Heart left ventricle (tissue), 16 donors: ENCODE results near the gene PPT1. TPM values are rescaled to one million over a fixed set of nuclear protein-coding genes. Genes with fewer than 3 reads are reported as not detected.
"Not testable (repeated sequence)": the region's sequence is repeated elsewhere in the genome, so short reads cannot be mapped to it uniquely, and the experiment has no call there.

Experiments
- ATAC-seq, 4 donors: fragments of 200-7000 bp; cut with Tn5 transposase; one replicate each; pipeline ENCODE4 v1.9.1; 2020 to 2022; ENCODE audit warnings: moderate library complexity in 4 of 4, mild to moderate bottlenecking in 3 of 4, moderate number of reproducible peaks in 1 of 4
- DNase-seq, 5 donors: peaks; one replicate each; pipeline ENCODE4 v3.0.0-alpha.2; 2020
- H3K27ac ChIP-seq, 12 donors: fragments of 200-600 bp; sonication (generic) in 4 of 12; one replicate each; pipeline versions ENCODE4 v1.5.0 to v1.8.0; 2016 to 2022; ENCODE audit warnings: mild to moderate bottlenecking in 2 of 12
- H3K27me3 ChIP-seq, 9 donors: fragments of 200-600 bp; sonication (generic) in 2 of 9; one replicate each; pipeline versions ENCODE4 v1.5.1 to v1.8.0; 2016 to 2022; ENCODE audit warnings: mild to moderate bottlenecking in 3 of 9
- H3K36me3 ChIP-seq, 9 donors: fragments of 200-600 bp; sonication (generic) in 2 of 9; one replicate each; pipeline versions ENCODE4 v1.5.0 to v1.8.0; 2018 to 2022; ENCODE audit warnings: mild to moderate bottlenecking in 2 of 9
- H3K4me1 ChIP-seq, 12 donors: fragments of 200-600 bp; sonication (generic) in 4 of 12; one replicate each; pipeline versions ENCODE4 v1.5.0 to v1.8.0; 2016 to 2022; ENCODE audit warnings: mild to moderate bottlenecking in 3 of 12
- H3K4me3 ChIP-seq, 12 donors: fragments of 200-600 bp; sonication (generic) in 4 of 12; one replicate each; pipeline versions ENCODE4 v1.5.0 to v1.8.0; 2017 to 2022; ENCODE audit warnings: mild to moderate bottlenecking in 9 of 12, moderate library complexity in 4 of 12
- H3K9me3 ChIP-seq, 12 donors: fragments of 200-600 bp; sonication (generic) in 4 of 12; one replicate each; pipeline versions ENCODE4 v1.5.0 to v1.8.0; 2016 to 2022; ENCODE audit warnings: mild to moderate bottlenecking in 1 of 12
- CTCF ChIP-seq, 12 donors: fragments of 200-600 bp; sonication (generic) in 4 of 12; IDR thresholded peaks; one replicate each; pipeline versions ENCODE4 v1.5.0 to v1.8.0; 2018 to 2022; ENCODE audit warnings: antibody characterized with exemption in 12 of 12, mild to moderate bottlenecking in 5 of 12
- POLR2A ChIP-seq, 2 donors: fragments of 450-650 bp; IDR thresholded peaks; one replicate each; pipeline ENCODE4 v1.6.1; 2017; ENCODE audit warnings: antibody characterized with exemption in 2 of 2, mild to moderate bottlenecking in 2 of 2, moderate library complexity in 2 of 2
- WGBS, 4 donors: extraction: QIAGEN DNeasy Blood & Tissue Kit in 2 of 4; methylation state at CpG; one replicate each; pipeline versions ENCODE4 v1.1.5 to v1.1.7; 2013 to 2018; 5-methylcytosine and 5-hydroxymethylcytosine counted together
- intact Hi-C, 10 donors: fragments of 100-400 bp; cut with DNase I; formaldehyde crosslinking; loops; one replicate each; pipeline versions ENCODE4 v1.11.1 to v1.14.2; 2022
- polyA plus RNA-seq, 2 donors: library from polyadenylated mRNA; stranded (reverse); fragments of 200-250 nt; gene quantifications; one replicate each; pipeline ENCODE4 v1.2.3, GENCODE V29; 2013
- total RNA-seq, 9 donors: library from RNA; depleted of rRNA in 2 of 9; stranded (reverse); fragments of >200 nt in 2 of 9; fragmentation: NEBNext Ultra II Directional in 3 of 9; extraction: Animal tissue kit (Norgen Biotek cat#: 25700) in 3 of 9; gene quantifications; one replicate each; pipeline versions ENCODE4 v1.1.0 to v1.2.4, GENCODE V29; 2016 to 2023
- donor health status: ischemic (EF 13 %, LVEDD 7.1; RV severe dilation, severe dysfunction).
- donor health status: healthy with polysubstance abuse.
- donor health status: DM: no; HTN: yes; CAD: no.
- donor health status: DM: no; HTN: no; CAD: no.
- donor health status: ischemic (EF 25% LVEDD 6.9; RV normal size, moderate dysfunction).
- donor health status: ischemic (EF 25% LVEDD 5.7; RV mildly dilated, moderate dysfunction).
- donor health status: healthy.
- donor health status: DM: yes; HTN: yes; CAD: no.
- donor health status: ischemic (EF 35%, LVEDD 5.7; RV mildly dilated, moderate dysfunction).
- donor health status: nonischemic (EF 11% LVEDD 7.7; RV severe dilation, severe dysfunction).
- donor health status: DM: yes; HTN: yes; CAD: no.
- donor health status: PGD.
- donor health status: ischemic (EF 29% LVEDD 5.4; RV normal size, mild dysfunction).
- donor health status: nonischemic (EF 23%, LVEDD 6.1; RV moderate dilation, normal function).

The PPT1 gene
- total and polyA plus RNA-seq, 11 donors, result 22.8 to 106 (median 38.6) TPM

- peak; percentile 89 to 95 (median 93) for DNase-seq
- TF ChIP-seq CTCF (IDR thresholded peaks at IDR 0.05), result peak in 1 of 12 donors; percentile 0
- peak; percentile 94 to 96 for TF ChIP-seq POLR2A (IDR thresholded peaks at IDR 0.05)
- H3K4me3 ChIP-seq, result peak overlapping the region; percentile 72 to 100 (median 94)
- H3K36me3 ChIP-seq, result peaks cover 0 to 14% (median 4%) of the 10 kb centered on the region in 9 donors
- H3K27me3 ChIP-seq, result no peaks in the 10 kb centered on the region
- ATAC-seq, result peak; percentile 72 to 83 (median 80)
- intact Hi-C loops, result loop anchor here in 3 of 10 donors (2.0 to 10.0 kb wide), 2 partner anchors 19 to 65 kb away; no protein-coding TSS in a partner anchor
- WGBS, 4 donors, result 0 to 1% (median 1%) methylated on average over 25 to 52 of the region's 52 CpGs
- H3K4me1 ChIP-seq, result peaks cover 23 to 84% (median 59%) of the 10 kb centered on the region in 12 donors
- H3K9me3 ChIP-seq, result no peaks in the 10 kb centered on the region
- H3K27ac ChIP-seq, result peak overlapping the region; percentile 96 to 100 (median 99)
These were observed 57.1 kb downstream of the PPT1 start for GRCh38 chr1:40039757-40040510.

GRCh38 chr1:40039245-40039756, 57.8 kb downstream of the PPT1 start:
- Histone ChIP-seq H3K27ac (peak overlapping the region; percentile 96 to 100 (median 99)), H3K27me3 (no peaks in the 10 kb centered on the region), H3K4me3 (peak overlapping the region; percentile 72 to 100 (median 94)), H3K36me3 (peaks cover 0 to 13% (median 4%) of the 10 kb centered on the region in 9 donors), H3K4me1 (peaks cover 23 to 84% (median 59%) of the 10 kb centered on the region in 12 donors), H3K9me3 (no peaks in the 10 kb centered on the region)
- ATAC-seq (peak in 2 of 4 donors; percentile 0 to 2), DNase-seq (no peak)
- 0 to 1% (median 0%) methylated on average over 8 to 10 of the region's 10 CpGs for WGBS, 4 donors
- intact Hi-C loops, result loop anchor here in 2 of 10 donors (10.0 kb wide), 1 partner anchor 64 kb away; no protein-coding TSS in a partner anchor
- peak in 4 of 12 donors; percentile 5 to 32 (median 26) for TF ChIP-seq CTCF (IDR thresholded peaks at IDR 0.05)
- TF ChIP-seq POLR2A (IDR thresholded peaks at IDR 0.05), result no peak

- no peak for ATAC-seq
- H3K9me3 ChIP-seq, result no peaks in the 10 kb centered on the region
- peaks cover 23 to 84% (median 57%) of the 10 kb centered on the region in 12 donors for H3K4me1 ChIP-seq
- WGBS, 4 donors, result 47 to 62% (median 55%) methylated on average over 3 of the region's 3 CpGs
- TF ChIP-seq CTCF (IDR thresholded peaks at IDR 0.05) (no peak), POLR2A (IDR thresholded peaks at IDR 0.05) (no peak)
- no peak for DNase-seq
- peak overlapping the region in 1 of 12 donors; percentile 99 for H3K4me3 ChIP-seq
- peak overlapping the region; percentile 96 to 100 (median 99) for H3K27ac ChIP-seq
- H3K27me3 ChIP-seq, result no peaks in the 10 kb centered on the region
- H3K36me3 ChIP-seq, result peaks cover 0 to 8% (median 4%) of the 10 kb centered on the region in 9 donors
- intact Hi-C loops, result loop anchor here in 2 of 10 donors (10.0 kb wide), 1 partner anchor 64 kb away; no protein-coding TSS in a partner anchor
These were observed 58.4 kb downstream of the PPT1 start for GRCh38 chr1:40038697-40039096.

- not testable (repeated sequence) for H3K36me3 ChIP-seq, H3K4me3 ChIP-seq, H3K27me3 ChIP-seq, H3K9me3 ChIP-seq, DNase-seq, ATAC-seq
- Histone ChIP-seq H3K27ac (peak overlapping the region; percentile 26 to 99 (median 72)), H3K4me1 (peaks cover 16 to 75% (median 45%) of the 10 kb centered on the region in 12 donors)
- intact Hi-C loops, result loop anchor here in 2 of 10 donors (10.0 kb wide), 1 partner anchor 62 kb away; no protein-coding TSS in a partner anchor
- 87 to 96% (median 92%) methylated on average over 8 of the region's 8 CpGs for WGBS, 4 donors
These were observed 59.8 kb downstream of the PPT1 start for GRCh38 chr1:40037254-40037653.
